SK-N-SH (cell line): ENCODE measurements around the gene FUT7. TPM values are rescaled to one million over a fixed set of nuclear protein-coding genes. Genes with fewer than 3 reads are reported as not detected.
A peak's percentile ranks its signal among the peaks of the same experiment; 100 is the strongest.

Source experiments
- CTCF ChIA-PET: fragments of 300-600, 350-600 bp; formaldehyde crosslinking; extraction: SDS; loops from one replicate; lab custom pipeline; 2021; lab: Yijun Ruan, JAX
- POLR2A ChIA-PET: fragments of 350-600 bp; sonication (Branson Sonifier 250); formaldehyde crosslinking; extraction: SDS; loops from one replicate; lab custom pipeline; 2020; ENCODE audit warnings: antibody characterized with exemption, inconsistent platforms; lab: Yijun Ruan, JAX
- DNase-seq: peaks from one replicate; pipeline ENCODE4 v3.0.0; 2012
- H2AFZ ChIP-seq: fragments of 200-600 bp; sonication (generic); 2 replicates; pipeline ENCODE4 v1.8.1; 2016; ENCODE audit warnings: antibody characterized with exemption, mild to moderate bottlenecking, low read depth
- H3F3A ChIP-seq: fragments of 200-600 bp; sonication (generic); replicated peaks from 2 replicates; pipeline ENCODE3; 2016; ENCODE audit warnings: antibody characterized with exemption, mild to moderate bottlenecking; ENCODE audit not compliant: insufficient read depth
- H3K27ac ChIP-seq, 2 experiments: fragments of 200-500 bp in 1 of 2; fragments of 200-600 bp in 1 of 2; sonication (Bioruptor generic) in 1 of 2; sonication (generic), shearing (Covaris generic) in 1 of 2; 2 replicates each; pipeline versions ENCODE4 v1.5.1 to v1.6.1; 2014 to 2016; ENCODE audit warnings: low read depth in 2 of 2, inconsistent platforms in 1 of 2, low read length in 1 of 2, mild to moderate bottlenecking in 1 of 2, mixed read lengths in 1 of 2
- H3K27me3 ChIP-seq: fragments of 200-600 bp; sonication (generic), shearing (Covaris generic); 2 replicates; pipeline ENCODE4 v1.6.1; 2016; ENCODE audit warnings: mixed run types; ENCODE audit not compliant: insufficient read depth
- H3K36me3 ChIP-seq, 2 experiments: fragments of 200-500 bp in 1 of 2; fragments of 200-600 bp in 1 of 2; sonication (Bioruptor generic) in 1 of 2; sonication (generic) in 1 of 2; replicated peaks in 1 of 2; 2 replicates each; pipeline versions ENCODE3 to v1.5.1; 2014 to 2016; ENCODE audit warnings: low read length in 1 of 2, mild to moderate bottlenecking in 1 of 2; ENCODE audit not compliant: insufficient read depth in 2 of 2, control insufficient read depth in 1 of 2
- H3K4me1 ChIP-seq, 2 experiments: fragments of 200-500 bp in 1 of 2; fragments of 200-600 bp in 1 of 2; sonication (Bioruptor generic) in 1 of 2; sonication (generic), shearing (Covaris generic) in 1 of 2; 2 replicates each; pipeline versions ENCODE4 v1.5.1 to v1.6.1; 2014 to 2016; ENCODE audit warnings: low read depth in 1 of 2, low read length in 1 of 2, mixed run types in 1 of 2; ENCODE audit not compliant: insufficient read depth in 2 of 2, control insufficient read depth in 1 of 2
- H3K4me2 ChIP-seq: fragments of 200-600 bp; sonication (generic), shearing (Covaris generic); 2 replicates; pipeline ENCODE4 v1.6.1; 2017; ENCODE audit warnings: mixed run types
- H3K4me3 ChIP-seq, 2 experiments: fragments of 200-500 bp in 1 of 2; fragments of 200-600 bp in 1 of 2; sonication (Bioruptor generic) in 1 of 2; sonication (generic), shearing (Covaris generic) in 1 of 2; 2 replicates each; pipeline versions ENCODE4 v1.5.1 to v1.8.1; 2014 to 2016; ENCODE audit warnings: low read depth in 2 of 2, inconsistent platforms in 1 of 2, low read length in 1 of 2, mild to moderate bottlenecking in 1 of 2, mixed read lengths in 1 of 2, moderate library complexity in 1 of 2
- H3K79me2 ChIP-seq: fragments of 200-600 bp; sonication (generic); 2 replicates; pipeline ENCODE4 v1.8.1; 2017; ENCODE audit warnings: mild to moderate bottlenecking; ENCODE audit not compliant: insufficient read depth
- H3K9ac ChIP-seq: fragments of 200-600 bp; sonication (generic); 2 replicates; pipeline ENCODE4 v1.6.1; 2017; ENCODE audit warnings: mixed run types
- H3K9me2 ChIP-seq: fragments of 200-600 bp; sonication (generic); 2 replicates; pipeline ENCODE4 v1.6.1; 2017; ENCODE audit warnings: mixed run types
- H3K9me3 ChIP-seq: fragments of 200-600 bp; sonication (generic); 2 replicates; pipeline ENCODE4 v1.6.1; 2017; ENCODE audit warnings: mixed run types, mild to moderate bottlenecking, moderate library complexity
- H4K20me1 ChIP-seq: fragments of 200-600 bp; sonication (generic); 2 replicates; pipeline ENCODE4 v1.6.1; 2017; ENCODE audit warnings: mild to moderate bottlenecking, mixed run types; ENCODE audit not compliant: insufficient read depth
- CHD2 ChIP-seq: fragments of 150-350 bp; IDR thresholded peaks from 2 replicates; pipeline ENCODE4 v1.6.1; 2018; ENCODE audit warnings: low read length; ENCODE audit not compliant: partially characterized antibody
- CTCF ChIP-seq: fragments of 200-600 bp; sonication (generic); IDR thresholded peaks from 2 replicates; pipeline ENCODE4 v1.6.1; 2017; ENCODE audit warnings: antibody characterized with exemption, mild to moderate bottlenecking, moderate library complexity
- POLR2AphosphoS5 ChIP-seq: IDR thresholded peaks from 2 replicates; pipeline ENCODE4 v1.6.1; 2012; ENCODE audit warnings: low read depth, low read length
- RAD21 ChIP-seq: IDR thresholded peaks from 2 replicates; pipeline ENCODE4 v1.6.1; 2012; ENCODE audit warnings: mild to moderate bottlenecking, low read length
- SMC3 ChIP-seq: IDR thresholded peaks from 2 replicates; pipeline ENCODE4 v1.6.1; 2012; ENCODE audit warnings: low read depth, low read length, improper control_type of control experiment
- TEAD4 ChIP-seq: IDR thresholded peaks from 2 replicates; pipeline ENCODE4 v1.4.0; 2012; ENCODE audit warnings: mild to moderate bottlenecking, borderline replicate concordance; ENCODE audit not compliant: insufficient read depth
- YY1 ChIP-seq: IDR thresholded peaks from 2 replicates; pipeline ENCODE4 v1.4.0; 2012; ENCODE audit warnings: low read depth, mild to moderate bottlenecking
- WGBS: methylation state at CpG from one replicate; pipeline ENCODE4 v1.1.6; 2017; ENCODE audit warnings: low lambda C conversion rate; 5-methylcytosine and 5-hydroxymethylcytosine counted together
- polyA plus RNA-seq, 3 experiments: library from polyadenylated mRNA; depleted of rRNA; stranded (reverse); fragments of >200 nt; gene quantifications; 2 replicates each; pipeline ENCODE4 v1.2.3, GENCODE V29; 2012
- TF ChIP-seq, protein P1 (sequence below): IDR thresholded peaks from 2 replicates; pipeline ENCODE4 v1.4.0; 2012; ENCODE audit warnings: low read depth, borderline replicate concordance
- TF ChIP-seq, protein P2 (sequence below): IDR thresholded peaks from 2 replicates; pipeline ENCODE4 v1.6.1; 2012; ENCODE audit warnings: mild to moderate bottlenecking, low read depth, low read length, moderate library complexity
- TF ChIP-seq, protein P3 (sequence below): fragments of 150-350 bp; IDR thresholded peaks from 2 replicates; pipeline ENCODE4 v1.6.1; 2017; ENCODE audit warnings: antibody characterized with exemption, low read length, low read depth, borderline replicate concordance

The FUT7 gene
- polyA plus RNA-seq, 1 of the 3 experiments (the other 2 are of a cell fraction): not detected

DNA sequence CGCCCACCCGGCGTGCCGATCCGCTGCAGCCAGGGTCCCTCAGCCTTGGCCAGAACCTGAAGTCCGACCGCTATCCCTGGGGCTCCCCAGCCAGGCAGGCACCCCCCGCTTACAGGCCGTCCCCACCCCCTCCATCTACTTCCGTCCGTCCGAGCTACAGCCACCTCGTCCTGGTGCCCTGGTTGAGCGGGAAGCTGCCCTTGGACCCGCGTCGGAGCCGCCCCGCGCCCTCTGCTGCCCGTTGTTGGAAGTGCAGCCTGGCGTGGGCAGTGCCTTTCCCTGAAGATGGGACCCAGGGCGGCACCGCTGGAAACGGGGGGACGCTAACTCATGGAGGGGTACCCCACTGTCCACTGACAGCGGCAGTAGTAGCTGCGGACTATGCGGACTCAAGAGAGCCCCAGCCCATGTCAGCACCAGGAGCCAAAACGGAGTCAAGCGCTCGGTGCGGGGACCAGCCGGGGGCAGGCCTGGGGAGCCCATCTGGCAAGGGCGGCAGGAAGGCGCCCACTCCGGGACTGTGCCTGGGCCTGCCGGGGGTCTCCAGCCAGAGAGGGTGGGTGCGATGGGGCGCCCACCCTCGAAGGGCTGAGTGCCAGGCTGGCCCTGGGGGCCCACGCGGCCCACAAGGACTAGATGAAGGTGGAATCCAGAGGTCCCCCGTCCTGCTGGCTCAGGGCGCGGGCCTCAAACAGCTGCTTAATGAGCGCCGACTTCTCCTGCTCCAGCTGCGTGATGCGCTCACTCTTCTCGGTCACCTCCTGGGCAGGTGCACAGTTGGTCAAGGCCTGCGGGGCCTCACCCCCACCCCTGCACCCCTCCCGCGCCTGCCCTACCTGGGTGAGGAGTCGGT lies 32.4 kb upstream of the FUT7 start:
- ChIA-PET CTCF (interaction anchor here (0.6 to 16.8 kb wide), 26 partner anchors 8 to 295 kb away, joined by 3 to 803 read pairs (median 4); partner anchors contain the start of genes ABCA2, AJM1, CLIC3 and CYSRT1), POLR2A (interaction anchor here (1.2 kb wide), 1 partner anchor 9 kb away, joined by 7 read pairs; no protein-coding TSS in a partner anchor)
- H2AFZ ChIP-seq: no peak overlapping the region
- H3K9me3 ChIP-seq: no peaks in the 10 kb centered on the region
- H3K27ac ChIP-seq: peak overlapping the region in 1 of 2 experiments; percentile 11; a peak in 1 of 4 replicates
- peaks cover 5% of the 10 kb centered on the region for H3F3A ChIP-seq
- TF ChIP-seq, protein P1, sequence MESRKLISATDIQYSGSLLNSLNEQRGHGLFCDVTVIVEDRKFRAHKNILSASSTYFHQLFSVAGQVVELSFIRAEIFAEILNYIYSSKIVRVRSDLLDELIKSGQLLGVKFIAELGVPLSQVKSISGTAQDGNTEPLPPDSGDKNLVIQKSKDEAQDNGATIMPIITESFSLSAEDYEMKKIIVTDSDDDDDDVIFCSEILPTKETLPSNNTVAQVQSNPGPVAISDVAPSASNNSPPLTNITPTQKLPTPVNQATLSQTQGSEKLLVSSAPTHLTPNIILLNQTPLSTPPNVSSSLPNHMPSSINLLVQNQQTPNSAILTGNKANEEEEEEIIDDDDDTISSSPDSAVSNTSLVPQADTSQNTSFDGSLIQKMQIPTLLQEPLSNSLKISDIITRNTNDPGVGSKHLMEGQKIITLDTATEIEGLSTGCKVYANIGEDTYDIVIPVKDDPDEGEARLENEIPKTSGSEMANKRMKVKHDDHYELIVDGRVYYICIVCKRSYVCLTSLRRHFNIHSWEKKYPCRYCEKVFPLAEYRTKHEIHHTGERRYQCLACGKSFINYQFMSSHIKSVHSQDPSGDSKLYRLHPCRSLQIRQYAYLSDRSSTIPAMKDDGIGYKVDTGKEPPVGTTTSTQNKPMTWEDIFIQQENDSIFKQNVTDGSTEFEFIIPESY: no peak
- TF ChIP-seq CTCF (peak; percentile 85), TEAD4 (no peak), YY1 (no peak), POLR2AphosphoS5 (no peak), RAD21 (peak; percentile 74), CHD2 (peak; percentile 45), SMC3 (peak; percentile 91)
- TF ChIP-seq, protein P2, sequence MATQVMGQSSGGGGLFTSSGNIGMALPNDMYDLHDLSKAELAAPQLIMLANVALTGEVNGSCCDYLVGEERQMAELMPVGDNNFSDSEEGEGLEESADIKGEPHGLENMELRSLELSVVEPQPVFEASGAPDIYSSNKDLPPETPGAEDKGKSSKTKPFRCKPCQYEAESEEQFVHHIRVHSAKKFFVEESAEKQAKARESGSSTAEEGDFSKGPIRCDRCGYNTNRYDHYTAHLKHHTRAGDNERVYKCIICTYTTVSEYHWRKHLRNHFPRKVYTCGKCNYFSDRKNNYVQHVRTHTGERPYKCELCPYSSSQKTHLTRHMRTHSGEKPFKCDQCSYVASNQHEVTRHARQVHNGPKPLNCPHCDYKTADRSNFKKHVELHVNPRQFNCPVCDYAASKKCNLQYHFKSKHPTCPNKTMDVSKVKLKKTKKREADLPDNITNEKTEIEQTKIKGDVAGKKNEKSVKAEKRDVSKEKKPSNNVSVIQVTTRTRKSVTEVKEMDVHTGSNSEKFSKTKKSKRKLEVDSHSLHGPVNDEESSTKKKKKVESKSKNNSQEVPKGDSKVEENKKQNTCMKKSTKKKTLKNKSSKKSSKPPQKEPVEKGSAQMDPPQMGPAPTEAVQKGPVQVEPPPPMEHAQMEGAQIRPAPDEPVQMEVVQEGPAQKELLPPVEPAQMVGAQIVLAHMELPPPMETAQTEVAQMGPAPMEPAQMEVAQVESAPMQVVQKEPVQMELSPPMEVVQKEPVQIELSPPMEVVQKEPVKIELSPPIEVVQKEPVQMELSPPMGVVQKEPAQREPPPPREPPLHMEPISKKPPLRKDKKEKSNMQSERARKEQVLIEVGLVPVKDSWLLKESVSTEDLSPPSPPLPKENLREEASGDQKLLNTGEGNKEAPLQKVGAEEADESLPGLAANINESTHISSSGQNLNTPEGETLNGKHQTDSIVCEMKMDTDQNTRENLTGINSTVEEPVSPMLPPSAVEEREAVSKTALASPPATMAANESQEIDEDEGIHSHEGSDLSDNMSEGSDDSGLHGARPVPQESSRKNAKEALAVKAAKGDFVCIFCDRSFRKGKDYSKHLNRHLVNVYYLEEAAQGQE: peak; percentile 75; the same call in 1 of the 2 replicates
- TF ChIP-seq, protein P3, sequence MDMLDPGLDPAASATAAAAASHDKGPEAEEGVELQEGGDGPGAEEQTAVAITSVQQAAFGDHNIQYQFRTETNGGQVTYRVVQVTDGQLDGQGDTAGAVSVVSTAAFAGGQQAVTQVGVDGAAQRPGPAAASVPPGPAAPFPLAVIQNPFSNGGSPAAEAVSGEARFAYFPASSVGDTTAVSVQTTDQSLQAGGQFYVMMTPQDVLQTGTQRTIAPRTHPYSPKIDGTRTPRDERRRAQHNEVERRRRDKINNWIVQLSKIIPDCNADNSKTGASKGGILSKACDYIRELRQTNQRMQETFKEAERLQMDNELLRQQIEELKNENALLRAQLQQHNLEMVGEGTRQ: no peak
- 0 out of 2 replicates have a peak, but pooled peaks cover 3% of the 10 kb centered on the region for H3K79me2 ChIP-seq
- no peak overlapping the region for H3K9ac ChIP-seq
- DNase-seq: peak; percentile 89
- 59% methylated on average over 15 of the region's 55 CpGs for WGBS
- H3K36me3 ChIP-seq: no peaks in the 10 kb centered on the region
- no peak overlapping the region; a peak in 1 of 4 replicates for H3K4me3 ChIP-seq
- H4K20me1 ChIP-seq: peaks cover 12% of the 10 kb centered on the region; the same call in 1 of the 2 replicates
- H3K27me3 ChIP-seq: no peaks in the 10 kb centered on the region
- H3K9me2 ChIP-seq: no peaks in the 10 kb centered on the region
- peaks cover 0 to 18% of the 10 kb centered on the region in 2 experiments; a peak in 1 of 4 replicates for H3K4me1 ChIP-seq
- no peak overlapping the region for H3K4me2 ChIP-seq
